H9 (cell line): ENCODE data around the gene MKI67. TPM values are rescaled to one million over a fixed set of nuclear protein-coding genes. Genes with fewer than 3 reads are reported as not detected.

Source experiments
- DNase-seq: peaks from one replicate; pipeline ENCODE4 v3.0.0-alpha.2; 2017
- H2AFZ ChIP-seq: one replicate; pipeline ENCODE4 v1.6.1; 2013; ENCODE audit warnings: mild to moderate bottlenecking, low read length, control low read depth, moderate library complexity
- H2AK5ac ChIP-seq: 2 replicates; pipeline ENCODE4 v1.6.1; 2013; ENCODE audit warnings: low read length, control low read depth, mixed read lengths; ENCODE audit not compliant: insufficient read length
- H2BK120ac ChIP-seq: one replicate; pipeline ENCODE4 v1.6.1; 2013; ENCODE audit warnings: low read depth, mild to moderate bottlenecking, low read length, control low read depth, inconsistent platforms; ENCODE audit not compliant: poor library complexity, severe bottlenecking
- H2BK12ac ChIP-seq: 2 replicates; pipeline ENCODE4 v1.6.1; 2013; ENCODE audit warnings: low read length, control low read depth, mixed read lengths, low read depth; ENCODE audit not compliant: insufficient read length
- H2BK15ac ChIP-seq: 2 replicates; pipeline ENCODE4 v1.6.1; 2013; ENCODE audit warnings: low read depth, low read length, control low read depth
- H2BK20ac ChIP-seq: one replicate; pipeline ENCODE4 v1.6.1; 2013; ENCODE audit warnings: low read depth, mild to moderate bottlenecking, low read length, control low read depth, inconsistent platforms; ENCODE audit not compliant: poor library complexity, severe bottlenecking
- H2BK5ac ChIP-seq: 2 replicates; pipeline ENCODE4 v1.6.1; 2013; ENCODE audit warnings: low read length, control low read depth, mixed read lengths; ENCODE audit not compliant: insufficient read length
- H3K14ac ChIP-seq: 2 replicates; pipeline ENCODE4 v1.6.1; 2013; ENCODE audit warnings: low read length, control low read depth; ENCODE audit not compliant: insufficient read depth
- H3K18ac ChIP-seq: 2 replicates; pipeline ENCODE4 v1.6.1; 2013; ENCODE audit warnings: low read depth, mild to moderate bottlenecking, mixed read lengths, low read length, control low read depth; ENCODE audit not compliant: insufficient read length
- H3K23ac ChIP-seq: 2 replicates; pipeline ENCODE4 v1.6.1; 2013; ENCODE audit warnings: low read length, control low read depth, mixed read lengths, low read depth; ENCODE audit not compliant: insufficient read length
- H3K23me2 ChIP-seq: 2 replicates; pipeline ENCODE4 v1.6.1; 2013; ENCODE audit warnings: low read depth, mild to moderate bottlenecking, mixed read lengths, low read length, control low read depth; ENCODE audit not compliant: insufficient read length, poor library complexity, severe bottlenecking
- H3K27ac ChIP-seq: 2 replicates; pipeline ENCODE4 v1.5.1; 2013; ENCODE audit warnings: low read length, control low read depth, mixed read lengths, low read depth; ENCODE audit not compliant: insufficient read length
- H3K27me3 ChIP-seq: 2 replicates; pipeline ENCODE4 v1.6.1; 2013; ENCODE audit warnings: low read length, control low read depth, inconsistent platforms; ENCODE audit not compliant: insufficient read depth
- H3K4ac ChIP-seq: 2 replicates; pipeline ENCODE4 v1.6.1; 2013; ENCODE audit warnings: low read depth, mild to moderate bottlenecking, control low read depth, inconsistent platforms, low read length, moderate library complexity
- H3K4me1 ChIP-seq: 2 replicates; pipeline ENCODE4 v1.6.1; 2013; ENCODE audit warnings: low read length, control low read depth, inconsistent platforms; ENCODE audit not compliant: insufficient read depth
- H3K4me2 ChIP-seq: 2 replicates; pipeline ENCODE4 v1.6.1; 2013; ENCODE audit warnings: low read length, control low read depth, mixed read lengths; ENCODE audit not compliant: insufficient read length, insufficient read depth
- H3K56ac ChIP-seq: 2 replicates; pipeline ENCODE4 v1.6.1; 2013; ENCODE audit warnings: low read depth, mild to moderate bottlenecking, mixed read lengths, low read length, control low read depth; ENCODE audit not compliant: insufficient read length
- H3K79me1 ChIP-seq: 2 replicates; pipeline ENCODE4 v1.6.1; 2013; ENCODE audit warnings: low read depth, mild to moderate bottlenecking, moderate library complexity, low read length, control low read depth, inconsistent platforms; ENCODE audit not compliant: insufficient read depth, poor library complexity, severe bottlenecking
- H3K79me2 ChIP-seq: 2 replicates; pipeline ENCODE4 v1.6.1; 2013; ENCODE audit warnings: low read length, control low read depth, inconsistent platforms; ENCODE audit not compliant: insufficient read depth
- H3K9ac ChIP-seq: 2 replicates; pipeline ENCODE4 v1.6.1; 2013; ENCODE audit warnings: low read length, control low read depth, mixed read lengths; ENCODE audit not compliant: insufficient read length; ENCODE audit errors: extremely low read depth
- H3K9me3 ChIP-seq: one replicate; pipeline ENCODE4 v1.6.1; 2013; ENCODE audit warnings: low read depth, low read length, inconsistent platforms; ENCODE audit not compliant: control insufficient read depth
- H3T11ph ChIP-seq: one replicate; pipeline ENCODE4 v1.6.1; 2013; ENCODE audit warnings: mild to moderate bottlenecking, low read length, control low read depth, inconsistent platforms
- H4K20me1 ChIP-seq: one replicate; pipeline ENCODE4 v1.6.1; 2013; ENCODE audit not compliant: control insufficient read depth, insufficient read length, insufficient read depth
- H4K5ac ChIP-seq: 2 replicates; pipeline ENCODE4 v1.6.1; 2013; ENCODE audit warnings: low read depth, mild to moderate bottlenecking, mixed read lengths, low read length, control low read depth; ENCODE audit not compliant: insufficient read length
- H4K8ac ChIP-seq: replicated peaks from 2 replicates; pipeline ENCODE4 v1.6.1; 2013; ENCODE audit warnings: low read length, control low read depth, mixed read lengths, low read depth; ENCODE audit not compliant: insufficient read length
- H4K91ac ChIP-seq: 2 replicates; pipeline ENCODE4 v1.6.1; 2013; ENCODE audit warnings: low read depth, mild to moderate bottlenecking, moderate library complexity, mixed read lengths, low read length, control low read depth; ENCODE audit not compliant: insufficient read length
- H3K27ac Mint-ChIP-seq, 3 experiments: 2 replicates in 2 of 3; 3 replicates in 1 of 3; pipeline ENCODE4 v1.8.0; 2020 to 2021; ENCODE audit warnings: mixed read lengths in 3 of 3, mild to moderate bottlenecking in 1 of 3, moderate library complexity in 1 of 3
- H3K27me3 Mint-ChIP-seq: 2 replicates; pipeline ENCODE4 v1.8.0; 2021; ENCODE audit warnings: low read depth, mild to moderate bottlenecking, moderate library complexity, mixed read lengths
- H3K36me3 Mint-ChIP-seq, 3 experiments: 2 replicates in 2 of 3; 3 replicates in 1 of 3; pipeline ENCODE4 v1.8.0; 2020 to 2021; ENCODE audit warnings: low read depth in 3 of 3, mixed read lengths in 3 of 3; ENCODE audit not compliant: insufficient read depth in 1 of 3
- H3K4me1 Mint-ChIP-seq, 2 experiments: 2 replicates each; pipeline ENCODE4 v1.8.0; 2020; ENCODE audit warnings: mixed read lengths in 2 of 2
- H3K4me3 Mint-ChIP-seq, 2 experiments: 2 replicates in 1 of 2; 3 replicates in 1 of 2; pipeline ENCODE4 v1.8.0; 2020 to 2021; ENCODE audit warnings: mild to moderate bottlenecking in 2 of 2, mixed read lengths in 2 of 2, moderate library complexity in 1 of 2
- H3K9me3 Mint-ChIP-seq, 2 experiments: 2 replicates in 1 of 2; 3 replicates in 1 of 2; pipeline ENCODE4 v1.8.0; 2020; ENCODE audit warnings: mild to moderate bottlenecking in 2 of 2, mixed read lengths in 2 of 2, moderate library complexity in 1 of 2
- CTCF ChIP-seq: fragments of 200-600 bp; sonication (generic); conservative IDR thresholded peaks from 3 replicates; pipeline ENCODE4 v1.8.0; 2021; ENCODE audit warnings: antibody characterized with exemption, mild to moderate bottlenecking
- WGBS: extraction: QIAGEN DNeasy Blood & Tissue Kit; methylation state at CpG from one replicate; pipeline ENCODE4 v1.1.7; 2013; ENCODE audit warnings: missing lambda C conversion rate, low lambda C conversion rate, mixed read lengths; ENCODE audit not compliant: insufficient read length; ENCODE audit errors: extremely low coverage; 5-methylcytosine and 5-hydroxymethylcytosine counted together
- total RNA-seq: library from RNA; stranded (reverse); gene quantifications from 2 replicates; pipeline ENCODE4 v1.2.1, GENCODE V29; 2021

The MKI67 gene
- total RNA-seq, 1 experiment from 2014 or later, result 108 TPM

- H3K4me1 ChIP-seq, result no peaks in the 10 kb centered on the region
- H3K9ac ChIP-seq, result no peak overlapping the region
Measured at GRCh38 chr10:128053356-128053755, 72.9 kb downstream of the MKI67 start.

More at GRCh38 chr10:128053356-128053755, 72.9 kb downstream of the MKI67 start:
- Histone ChIP-seq H2BK15ac (no peak overlapping the region), H3K18ac (no peak overlapping the region), H3K4ac (no peak overlapping the region), H3K14ac (no peak overlapping the region), H3K27me3 (no peaks in the 10 kb centered on the region), H4K91ac (no peak overlapping the region), H3T11ph (no peak overlapping the region), H3K27ac (no peak overlapping the region), H2BK5ac (no peak overlapping the region), H2BK12ac (no peak overlapping the region), H4K8ac (no peak overlapping the region), H3K9me3 (no peaks in the 10 kb centered on the region), H3K56ac (no peak overlapping the region), H4K20me1 (no peaks in the 10 kb centered on the region), H2BK120ac (no peak overlapping the region), H3K79me1 (no peaks in the 10 kb centered on the region), H3K23ac (no peak overlapping the region), H3K23me2 (no peaks in the 10 kb centered on the region), H2BK20ac (no peak overlapping the region), H2AFZ (no peak overlapping the region), H4K5ac (no peak overlapping the region), H3K79me2 (no peaks in the 10 kb centered on the region), H3K4me2 (no peak overlapping the region), H2AK5ac (no peak overlapping the region)
- no peak for TF ChIP-seq CTCF
- Mint-ChIP-seq H3K27ac (no peak overlapping the region), H3K4me1 (peaks cover 2 to 3% of the 10 kb centered on the region in 2 experiments; a peak in 1 of 4 replicates), H3K4me3 (no peak overlapping the region), H3K36me3 (no peaks in the 10 kb centered on the region), H3K9me3 (no peaks in the 10 kb centered on the region), H3K27me3 (no peaks in the 10 kb centered on the region)
- WGBS, result no CpG with 5 or more reads among the region's 7 CpGs
- DNase-seq, result no peak
